HFFc6 (cell line): Measurements from ENCODE around the gene MKS1. TPM values are rescaled to one million over a fixed set of nuclear protein-coding genes. Genes with fewer than 3 reads are reported as not detected.

Experiments
- DNase-seq: peaks from one replicate; pipeline ENCODE4 v3.0.0-alpha.2; 2018
- H3K27ac Mint-ChIP-seq: 2 replicates; pipeline ENCODE4 v1.8.0; 2020; ENCODE audit warnings: mild to moderate bottlenecking, mixed read lengths
- H3K27me3 Mint-ChIP-seq: 2 replicates; pipeline ENCODE4 v1.8.0; 2021; ENCODE audit warnings: mild to moderate bottlenecking, moderate library complexity, mixed read lengths; ENCODE audit not compliant: insufficient read depth
- H3K36me3 Mint-ChIP-seq: 2 replicates; pipeline ENCODE4 v1.8.0; 2021; ENCODE audit warnings: low read depth, mixed read lengths
- H3K4me1 Mint-ChIP-seq: 2 replicates; pipeline ENCODE4 v1.8.0; 2020; ENCODE audit warnings: low read depth, mixed read lengths
- H3K4me3 Mint-ChIP-seq: 2 replicates; pipeline ENCODE4 v1.8.0; 2020; ENCODE audit warnings: mild to moderate bottlenecking, moderate library complexity, mixed read lengths
- H3K9me3 Mint-ChIP-seq: 2 replicates; pipeline ENCODE4 v1.8.0; 2020; ENCODE audit warnings: mild to moderate bottlenecking, mixed read lengths
- CTCF ChIP-seq: fragments of 200-600 bp; sonication (generic); IDR thresholded peaks from 2 replicates; pipeline ENCODE4 v1.5.0; 2021; ENCODE audit warnings: antibody characterized with exemption, mild to moderate bottlenecking
- total RNA-seq, 6 experiments: library from RNA; stranded (reverse); fragmentation: NEBNext Ultra II Directional; extraction: Animal tissue kit (Norgen Biotek cat#: 25700); gene quantifications; 2 replicates in 1 of 6; 3 replicates in 5 of 6; pipeline ENCODE4 v1.2.3, GENCODE V29; 2021

The MKS1 gene
- total RNA-seq, 6 experiments from 2014 or later: 8.3 to 10.4 (median 8.9) TPM

- Mint-ChIP-seq H3K27me3 (no peaks in the 10 kb centered on the region; the same call in 1 of the 2 replicates), H3K36me3 (no peaks in the 10 kb centered on the region), H3K4me1 (no peaks in the 10 kb centered on the region), H3K27ac (no peak overlapping the region), H3K4me3 (no peak overlapping the region), H3K9me3 (no peaks in the 10 kb centered on the region)
- peak; percentile 61 for TF ChIP-seq CTCF
- DNase-seq: no peak
Measured at GRCh38 chr17:58210922-58211321, 8.1 kb downstream of the MKS1 start.

- H3K36me3 Mint-ChIP-seq: no peaks in the 10 kb centered on the region
- H3K4me1 Mint-ChIP-seq: no peaks in the 10 kb centered on the region
- no peak for DNase-seq
- no peaks in the 10 kb centered on the region for H3K9me3 Mint-ChIP-seq
- no peak overlapping the region for H3K4me3 Mint-ChIP-seq
- H3K27me3 Mint-ChIP-seq: peaks cover 3% of the 10 kb centered on the region
- H3K27ac Mint-ChIP-seq: no peak overlapping the region
- TF ChIP-seq CTCF: no peak
Measured at GRCh38 chr17:58208344-58208743, 10.7 kb downstream of the MKS1 start.

GRCh38 chr17:58207451-58207850 lies 11.6 kb downstream of the MKS1 start:
- Mint-ChIP-seq H3K4me1 (no peaks in the 10 kb centered on the region), H3K36me3 (no peaks in the 10 kb centered on the region), H3K27ac (no peak overlapping the region), H3K4me3 (no peak overlapping the region), H3K9me3 (no peaks in the 10 kb centered on the region), H3K27me3 (peaks cover 8% of the 10 kb centered on the region)
- DNase-seq: no peak
- no peak for TF ChIP-seq CTCF

- Mint-ChIP-seq H3K4me3 (no peak overlapping the region), H3K27me3 (peaks cover 11% of the 10 kb centered on the region), H3K4me1 (no peaks in the 10 kb centered on the region), H3K9me3 (no peaks in the 10 kb centered on the region), H3K27ac (no peak overlapping the region), H3K36me3 (no peaks in the 10 kb centered on the region)
- DNase-seq: no peak
- no peak for TF ChIP-seq CTCF
Measured at GRCh38 chr17:58205936-58206335, 13.1 kb downstream of the MKS1 start.

GRCh38 chr17:58204796-58205195 lies 14.3 kb downstream of the MKS1 start:
- no peak for TF ChIP-seq CTCF
- no peak overlapping the region for H3K4me3 Mint-ChIP-seq
- H3K27ac Mint-ChIP-seq: no peak overlapping the region
- no peaks in the 10 kb centered on the region for H3K4me1 Mint-ChIP-seq
- H3K27me3 Mint-ChIP-seq: peaks cover 20% of the 10 kb centered on the region
- H3K36me3 Mint-ChIP-seq: no peaks in the 10 kb centered on the region
- no peak for DNase-seq
- H3K9me3 Mint-ChIP-seq: no peaks in the 10 kb centered on the region

- Mint-ChIP-seq H3K27me3 (peaks cover 27% of the 10 kb centered on the region), H3K4me1 (no peaks in the 10 kb centered on the region), H3K9me3 (no peaks in the 10 kb centered on the region), H3K4me3 (no peak overlapping the region), H3K36me3 (no peaks in the 10 kb centered on the region), H3K27ac (no peak overlapping the region)
- TF ChIP-seq CTCF: no peak
- no peak for DNase-seq
Measured at GRCh38 chr17:58202859-58203258, 16.2 kb downstream of the MKS1 start.
